IPS-20b (cell line): Measurements from ENCODE around the gene IGSF9.

ENCODE experiments used
- H3K27ac ChIP-seq: one replicate; pipeline ENCODE4 v1.5.1; 2013; ENCODE audit warnings: low read length
- H3K27me3 ChIP-seq: 2 replicates; pipeline ENCODE4 v1.6.1; 2013; ENCODE audit warnings: mild to moderate bottlenecking, low read length, inconsistent platforms; ENCODE audit not compliant: insufficient read depth
- H3K36me3 ChIP-seq: 2 replicates; pipeline ENCODE4 v1.6.1; 2013; ENCODE audit warnings: low read depth, mild to moderate bottlenecking, inconsistent platforms, low read length, moderate library complexity; ENCODE audit not compliant: insufficient read depth
- H3K4me1 ChIP-seq: 2 replicates; pipeline ENCODE4 v1.6.1; 2013; ENCODE audit warnings: mild to moderate bottlenecking, control low read depth, inconsistent platforms, low read length, moderate library complexity; ENCODE audit not compliant: insufficient read depth
- H3K4me3 ChIP-seq: 2 replicates; pipeline ENCODE4 v1.5.1; 2013; ENCODE audit warnings: mild to moderate bottlenecking, low read length, inconsistent platforms
- H3K9ac ChIP-seq: 2 replicates; pipeline ENCODE4 v1.6.1; 2013; ENCODE audit warnings: low read depth, mild to moderate bottlenecking, inconsistent platforms, low read length, moderate library complexity
- H3K9me3 ChIP-seq: 2 replicates; pipeline ENCODE4 v1.6.1; 2013; ENCODE audit warnings: mild to moderate bottlenecking, low read depth, low read length, inconsistent platforms; ENCODE audit not compliant: insufficient read depth

Gene IGSF9, protein sequence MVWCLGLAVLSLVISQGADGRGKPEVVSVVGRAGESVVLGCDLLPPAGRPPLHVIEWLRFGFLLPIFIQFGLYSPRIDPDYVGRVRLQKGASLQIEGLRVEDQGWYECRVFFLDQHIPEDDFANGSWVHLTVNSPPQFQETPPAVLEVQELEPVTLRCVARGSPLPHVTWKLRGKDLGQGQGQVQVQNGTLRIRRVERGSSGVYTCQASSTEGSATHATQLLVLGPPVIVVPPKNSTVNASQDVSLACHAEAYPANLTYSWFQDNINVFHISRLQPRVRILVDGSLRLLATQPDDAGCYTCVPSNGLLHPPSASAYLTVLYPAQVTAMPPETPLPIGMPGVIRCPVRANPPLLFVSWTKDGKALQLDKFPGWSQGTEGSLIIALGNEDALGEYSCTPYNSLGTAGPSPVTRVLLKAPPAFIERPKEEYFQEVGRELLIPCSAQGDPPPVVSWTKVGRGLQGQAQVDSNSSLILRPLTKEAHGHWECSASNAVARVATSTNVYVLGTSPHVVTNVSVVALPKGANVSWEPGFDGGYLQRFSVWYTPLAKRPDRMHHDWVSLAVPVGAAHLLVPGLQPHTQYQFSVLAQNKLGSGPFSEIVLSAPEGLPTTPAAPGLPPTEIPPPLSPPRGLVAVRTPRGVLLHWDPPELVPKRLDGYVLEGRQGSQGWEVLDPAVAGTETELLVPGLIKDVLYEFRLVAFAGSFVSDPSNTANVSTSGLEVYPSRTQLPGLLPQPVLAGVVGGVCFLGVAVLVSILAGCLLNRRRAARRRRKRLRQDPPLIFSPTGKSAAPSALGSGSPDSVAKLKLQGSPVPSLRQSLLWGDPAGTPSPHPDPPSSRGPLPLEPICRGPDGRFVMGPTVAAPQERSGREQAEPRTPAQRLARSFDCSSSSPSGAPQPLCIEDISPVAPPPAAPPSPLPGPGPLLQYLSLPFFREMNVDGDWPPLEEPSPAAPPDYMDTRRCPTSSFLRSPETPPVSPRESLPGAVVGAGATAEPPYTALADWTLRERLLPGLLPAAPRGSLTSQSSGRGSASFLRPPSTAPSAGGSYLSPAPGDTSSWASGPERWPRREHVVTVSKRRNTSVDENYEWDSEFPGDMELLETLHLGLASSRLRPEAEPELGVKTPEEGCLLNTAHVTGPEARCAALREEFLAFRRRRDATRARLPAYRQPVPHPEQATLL

DNA sequence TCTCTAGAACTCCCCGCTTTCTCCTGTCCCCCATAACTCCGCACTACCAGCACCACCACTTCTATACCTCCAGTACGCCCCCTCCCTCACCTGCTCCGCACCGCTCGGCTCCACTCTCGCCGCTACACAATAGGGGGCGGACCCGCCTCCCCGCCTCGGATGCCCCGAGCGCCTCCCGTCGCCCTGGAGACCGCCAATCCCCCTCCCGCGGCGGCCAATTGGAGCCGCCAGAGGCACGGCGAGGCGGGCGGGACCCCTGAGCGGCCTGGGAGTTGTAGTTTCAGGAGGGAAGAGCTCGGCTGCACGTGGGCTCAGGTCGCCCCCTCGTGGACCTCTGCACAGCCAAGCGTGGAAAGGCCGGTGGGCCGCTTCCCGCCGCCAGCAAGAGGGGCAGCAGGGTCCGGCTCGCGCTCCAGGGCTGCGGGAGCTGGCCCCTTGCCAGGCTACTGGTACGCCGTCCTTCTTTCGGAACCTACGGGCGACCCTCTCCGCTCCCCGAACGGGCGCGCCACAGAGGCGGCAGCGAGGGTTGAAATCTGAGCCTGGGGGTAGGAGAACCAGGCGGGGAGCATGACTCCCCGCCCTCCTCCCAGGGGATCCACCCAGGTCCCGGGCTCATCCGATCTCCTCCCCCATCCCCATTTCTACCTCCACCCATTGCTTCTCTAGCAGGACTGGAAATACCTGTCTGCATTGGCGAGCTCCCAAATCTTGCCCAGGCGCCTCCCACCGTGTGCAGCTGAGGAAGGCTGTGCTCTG lies at the start of gene IGSF9:
IGSF9 (minus strand) TSS at position 131 of the 759 bp plus-strand sequence. CDS start 2,159 bp downstream, outside the sequence.
- H3K27me3 ChIP-seq, result no peaks in the 10 kb centered on the region
- H3K36me3 ChIP-seq, result peaks cover 3% of the 10 kb centered on the region; the same call in 1 of the 2 replicates
- peak within 1 kb of the TSS; percentile 95 for H3K4me3 ChIP-seq
- H3K4me1 ChIP-seq, result peaks cover 19% of the 10 kb centered on the region
- peak within 1 kb of the TSS; percentile 94 for H3K27ac ChIP-seq
- H3K9ac ChIP-seq, result peak within 1 kb of the TSS; percentile 93; the same call in 1 of the 2 replicates
- no peaks in the 10 kb centered on the region for H3K9me3 ChIP-seq

DNA sequence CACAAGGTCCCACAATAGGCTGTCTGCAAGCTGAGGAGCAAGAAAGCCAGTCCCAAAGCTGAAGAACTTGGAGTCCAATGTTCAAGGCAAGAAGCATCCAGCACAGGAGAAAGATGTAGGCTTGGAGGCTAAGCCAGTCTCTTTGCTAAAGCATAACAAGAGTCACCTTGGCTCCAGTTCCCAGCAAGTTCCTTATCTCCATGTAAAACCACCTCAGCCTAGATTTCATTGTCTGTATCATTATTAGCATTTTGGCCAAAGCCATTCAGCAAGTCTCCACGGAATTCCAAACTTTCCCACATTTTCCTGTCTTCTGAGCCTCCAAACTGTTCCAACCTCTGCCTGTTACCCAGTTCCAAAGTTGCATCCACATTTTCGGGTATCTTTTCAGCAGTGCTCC lies 49.5 kb upstream of the IGSF9 start:
- no peaks in the 10 kb centered on the region for H3K4me1 ChIP-seq

DNA sequence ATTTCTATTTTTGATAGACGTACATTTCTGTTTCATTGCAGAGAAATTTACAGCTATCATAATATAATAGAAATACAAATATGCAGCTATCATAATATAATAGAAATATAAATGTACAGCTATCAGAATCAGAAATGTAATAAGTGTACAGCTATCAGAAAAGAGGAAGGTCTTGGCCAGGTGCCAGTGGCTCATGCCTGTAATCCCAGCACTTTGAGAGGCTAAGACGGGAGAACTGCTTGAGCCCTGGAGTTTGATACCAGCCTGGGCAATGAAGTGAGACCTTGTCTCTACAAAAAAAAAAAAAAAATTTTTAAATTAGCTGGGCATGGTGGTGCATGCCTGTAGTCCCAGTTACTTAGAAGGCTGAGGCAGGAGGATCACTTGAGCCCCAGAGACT lies 48.5 kb upstream of the IGSF9 start:
- no peak overlapping the region for H3K27ac ChIP-seq
- H3K9me3 ChIP-seq, result no peaks in the 10 kb centered on the region
- H3K9ac ChIP-seq, result no peak overlapping the region
- no peaks in the 10 kb centered on the region for H3K27me3 ChIP-seq
- H3K4me3 ChIP-seq, result no peak overlapping the region
- no peaks in the 10 kb centered on the region for H3K4me1 ChIP-seq
- H3K36me3 ChIP-seq, result no peaks in the 10 kb centered on the region

More for the DNA sequence above, 49.5 kb upstream of the IGSF9 start:
- Histone ChIP-seq H3K9me3 (no peaks in the 10 kb centered on the region), H3K27me3 (no peaks in the 10 kb centered on the region), H3K27ac (no peak overlapping the region), H3K4me3 (no peak overlapping the region), H3K36me3 (no peaks in the 10 kb centered on the region), H3K9ac (no peak overlapping the region)

DNA sequence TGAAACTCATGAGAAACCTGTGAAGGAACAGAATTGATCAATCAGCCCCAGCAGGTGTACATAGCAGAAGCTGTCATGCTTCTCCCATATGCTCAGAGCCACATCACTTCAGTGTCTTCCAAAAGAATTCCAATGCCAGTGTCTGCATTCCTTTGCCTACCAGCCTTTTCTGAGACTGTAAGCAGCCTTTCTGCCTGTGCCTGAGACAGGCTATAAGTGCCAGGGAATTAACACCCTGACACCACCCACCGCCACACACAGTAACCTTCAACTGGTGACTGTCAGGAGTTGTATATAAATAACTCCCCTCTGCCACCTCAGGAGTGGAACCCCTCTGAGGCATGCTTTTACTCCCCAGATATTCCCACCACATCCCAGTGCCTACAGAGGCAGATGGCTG lies 46.7 kb upstream of the IGSF9 start:
- Histone ChIP-seq H3K27me3 (no peaks in the 10 kb centered on the region), H3K4me1 (no peaks in the 10 kb centered on the region), H3K4me3 (no peak overlapping the region), H3K9ac (no peak overlapping the region), H3K36me3 (no peaks in the 10 kb centered on the region), H3K9me3 (no peaks in the 10 kb centered on the region), H3K27ac (no peak overlapping the region)

DNA sequence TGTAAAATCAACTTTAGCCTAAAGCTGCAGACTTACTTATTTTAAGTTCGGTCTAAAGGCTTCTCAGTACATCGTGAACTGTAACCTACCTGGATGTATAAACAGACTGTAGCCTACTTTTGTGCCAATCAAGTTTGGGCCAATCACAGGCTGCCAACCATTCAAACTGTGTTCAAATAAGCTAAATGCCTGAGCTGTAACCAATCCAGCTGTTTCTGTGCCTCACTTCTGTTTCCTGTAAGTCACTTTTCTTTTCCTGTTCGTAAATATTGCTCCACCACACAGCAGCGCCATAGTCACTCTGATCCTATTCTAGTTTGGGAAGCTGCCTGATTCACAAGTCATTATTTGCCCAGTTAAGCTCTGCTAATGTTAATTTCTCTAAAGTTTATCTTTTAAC lies 46.1 kb upstream of the IGSF9 start:
- no peaks in the 10 kb centered on the region for H3K36me3 ChIP-seq
- no peak overlapping the region for H3K4me3 ChIP-seq
- no peaks in the 10 kb centered on the region for H3K9me3 ChIP-seq
- no peaks in the 10 kb centered on the region for H3K4me1 ChIP-seq
- H3K9ac ChIP-seq, result no peak overlapping the region
- no peak overlapping the region for H3K27ac ChIP-seq
- H3K27me3 ChIP-seq, result no peaks in the 10 kb centered on the region

DNA sequence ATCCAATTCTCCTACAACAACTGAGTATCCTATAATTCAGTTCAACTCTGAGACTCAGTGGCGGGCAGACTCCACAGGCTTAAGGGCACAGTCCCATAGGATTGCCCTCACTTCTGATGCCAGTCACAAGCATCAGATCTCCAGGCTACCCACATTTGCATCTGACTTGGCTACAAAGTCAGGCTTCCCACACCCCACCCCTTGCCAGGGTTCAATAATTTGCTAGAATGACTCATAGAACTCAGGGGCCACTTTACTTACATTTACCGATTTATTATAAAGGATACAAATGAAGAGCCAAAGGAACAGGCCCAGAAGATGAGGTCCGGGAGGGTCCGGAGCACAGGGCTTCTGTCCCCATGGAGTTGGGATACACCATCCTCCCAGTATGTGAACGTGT lies 44.6 kb upstream of the IGSF9 start:
- Histone ChIP-seq H3K9me3 (no peaks in the 10 kb centered on the region), H3K9ac (no peak overlapping the region), H3K36me3 (no peaks in the 10 kb centered on the region), H3K4me1 (no peaks in the 10 kb centered on the region), H3K27ac (no peak overlapping the region), H3K27me3 (no peaks in the 10 kb centered on the region), H3K4me3 (no peak overlapping the region)

DNA sequence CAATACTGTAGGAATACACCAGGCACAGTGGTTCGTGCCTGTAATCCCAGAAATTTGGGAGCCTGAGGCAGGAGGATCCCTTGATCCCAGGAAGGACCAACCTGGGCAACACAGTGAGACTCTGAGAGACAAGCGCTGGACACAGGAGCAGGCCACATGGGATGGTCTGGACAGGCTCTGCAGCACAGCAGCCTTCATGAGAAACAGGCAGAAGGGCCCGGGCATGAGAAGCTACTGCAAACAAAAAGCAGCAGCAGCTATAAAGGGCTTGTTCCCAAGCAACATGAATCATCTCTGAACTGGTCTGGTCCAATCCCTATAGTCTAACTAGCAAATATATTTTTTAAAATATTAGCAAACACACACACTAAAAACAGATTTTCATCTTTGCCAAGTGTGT lies 44.2 kb upstream of the IGSF9 start:
- Histone ChIP-seq H3K27ac (no peak overlapping the region), H3K4me1 (no peaks in the 10 kb centered on the region), H3K36me3 (no peaks in the 10 kb centered on the region), H3K4me3 (no peak overlapping the region), H3K9ac (no peak overlapping the region), H3K27me3 (no peaks in the 10 kb centered on the region), H3K9me3 (no peaks in the 10 kb centered on the region)

DNA sequence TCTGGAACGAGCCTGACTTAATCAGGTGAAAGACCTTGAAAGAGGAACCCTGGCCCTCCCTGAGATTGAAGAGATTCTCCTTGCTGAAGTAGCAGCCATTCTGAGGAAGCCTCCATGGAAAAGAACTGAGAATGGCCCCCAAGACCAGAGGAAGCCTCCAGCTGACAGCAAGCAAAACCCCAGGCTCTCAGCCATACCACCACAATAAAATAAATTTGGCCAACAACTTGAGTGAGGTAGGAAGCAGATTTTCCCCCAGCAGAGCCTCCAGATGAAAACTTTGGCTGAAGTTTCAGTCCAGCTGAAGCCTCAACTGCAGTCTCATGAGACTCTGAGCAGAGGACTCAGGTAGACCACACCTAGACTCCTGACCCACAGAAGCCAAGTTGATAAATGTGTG lies 42.6 kb upstream of the IGSF9 start:
- no peaks in the 10 kb centered on the region for H3K9me3 ChIP-seq
- no peak overlapping the region for H3K27ac ChIP-seq
- H3K4me3 ChIP-seq, result no peak overlapping the region

DNA sequence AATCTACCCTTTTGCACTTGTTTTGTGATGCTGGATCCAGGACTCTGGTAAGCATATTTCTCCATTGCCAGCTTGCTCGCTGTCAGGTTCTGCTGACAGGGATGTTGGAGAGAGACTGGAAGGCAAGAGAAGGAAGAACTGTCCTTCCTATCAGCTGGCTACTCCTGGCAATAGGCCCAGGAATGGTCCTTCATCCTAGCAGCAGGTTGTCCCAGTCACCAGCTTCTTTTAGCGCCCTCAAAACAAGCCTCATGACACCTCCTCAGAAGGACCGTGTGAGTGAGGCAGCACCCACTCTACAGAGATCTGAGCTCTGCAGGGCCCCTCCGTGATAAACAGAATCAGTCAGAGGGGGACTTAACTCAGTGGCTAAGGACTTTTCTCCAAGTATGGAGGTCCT lies 41.8 kb upstream of the IGSF9 start:
- no peaks in the 10 kb centered on the region for H3K27me3 ChIP-seq

More for the DNA sequence above, 42.6 kb upstream of the IGSF9 start:
- no peak overlapping the region for H3K9ac ChIP-seq
- H3K27me3 ChIP-seq, result no peaks in the 10 kb centered on the region
- H3K36me3 ChIP-seq, result no peaks in the 10 kb centered on the region
- H3K4me1 ChIP-seq, result no peaks in the 10 kb centered on the region

DNA sequence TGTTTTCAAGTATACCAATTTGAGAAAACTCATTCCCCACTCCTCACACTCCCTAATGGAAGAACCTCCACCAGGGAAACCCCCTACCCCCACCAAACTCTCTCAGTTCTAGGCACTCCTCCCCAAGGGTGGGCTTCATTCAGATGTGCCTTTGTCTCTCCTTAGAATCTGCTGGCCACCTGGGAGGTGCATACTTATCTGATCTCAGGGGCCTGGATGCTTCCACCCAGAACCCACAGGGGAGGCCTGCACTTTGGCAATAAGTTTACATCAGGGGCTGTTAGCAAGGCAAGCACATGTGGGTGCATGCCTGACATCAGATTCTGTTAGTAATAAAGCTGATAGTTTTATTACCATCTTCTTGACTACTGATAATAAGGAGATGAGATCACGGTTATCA lies 41.1 kb upstream of the IGSF9 start:
- H3K27me3 ChIP-seq, result no peaks in the 10 kb centered on the region
- H3K36me3 ChIP-seq, result no peaks in the 10 kb centered on the region
- no peaks in the 10 kb centered on the region for H3K9me3 ChIP-seq
- no peak overlapping the region for H3K4me3 ChIP-seq
- no peak overlapping the region for H3K27ac ChIP-seq
- H3K9ac ChIP-seq, result no peak overlapping the region
- H3K4me1 ChIP-seq, result no peaks in the 10 kb centered on the region

More for the DNA sequence above, 41.8 kb upstream of the IGSF9 start:
- no peaks in the 10 kb centered on the region for H3K9me3 ChIP-seq
- H3K36me3 ChIP-seq, result no peaks in the 10 kb centered on the region
- no peak overlapping the region for H3K4me3 ChIP-seq
- H3K9ac ChIP-seq, result no peak overlapping the region
- H3K27ac ChIP-seq, result no peak overlapping the region
- H3K4me1 ChIP-seq, result no peaks in the 10 kb centered on the region

DNA sequence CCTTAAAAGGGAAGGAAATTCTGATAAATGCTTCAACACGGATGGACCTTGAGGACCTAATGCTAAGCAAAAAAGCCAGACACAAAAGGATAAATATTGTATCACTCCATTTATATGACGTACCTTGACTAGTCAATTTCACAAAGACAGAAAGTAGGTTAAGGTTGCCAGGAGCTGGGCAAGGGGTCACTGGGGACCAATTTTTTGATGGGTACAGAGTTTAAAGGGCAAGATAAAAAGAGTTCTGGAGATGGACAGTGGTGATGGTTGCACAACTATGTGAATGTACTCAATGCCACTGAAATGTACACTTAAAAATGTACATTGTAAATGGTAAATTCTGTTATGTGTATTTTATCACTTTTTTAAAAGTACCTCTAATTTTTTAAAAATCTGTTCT lies 40.7 kb upstream of the IGSF9 start:
- H3K36me3 ChIP-seq, result no peaks in the 10 kb centered on the region
- no peaks in the 10 kb centered on the region for H3K9me3 ChIP-seq
- no peaks in the 10 kb centered on the region for H3K4me1 ChIP-seq
- H3K27ac ChIP-seq, result no peak overlapping the region
- H3K27me3 ChIP-seq, result no peaks in the 10 kb centered on the region
- H3K4me3 ChIP-seq, result no peak overlapping the region
- no peak overlapping the region for H3K9ac ChIP-seq
